Astrocyte of the spinal cord (primary cell): Measurements from ENCODE around the gene EXOC6B.

Experiments used
- DNase-seq: peaks from one replicate; pipeline ENCODE4 v3.0.0; 2011; ENCODE audit warnings: low read depth, low spot score
- H3K4me3 ChIP-seq: 2 replicates; pipeline ENCODE4 v1.5.1; 2011; ENCODE audit warnings: low read depth, mild to moderate bottlenecking, low read length, moderate library complexity
- in situ Hi-C: cut with HindIII; loops from 2 replicates; pipeline ENCODE4 v1.10.0; 2017; ENCODE audit warnings: low sequenced_read_pairs
- TF ChIP-seq, protein P1 (sequence below): IDR thresholded peaks from 2 replicates; pipeline ENCODE4 v1.5.1; 2012; ENCODE audit warnings: low read depth, mild to moderate bottlenecking, low read length, inconsistent platforms

EXOC6B gene

DNA sequence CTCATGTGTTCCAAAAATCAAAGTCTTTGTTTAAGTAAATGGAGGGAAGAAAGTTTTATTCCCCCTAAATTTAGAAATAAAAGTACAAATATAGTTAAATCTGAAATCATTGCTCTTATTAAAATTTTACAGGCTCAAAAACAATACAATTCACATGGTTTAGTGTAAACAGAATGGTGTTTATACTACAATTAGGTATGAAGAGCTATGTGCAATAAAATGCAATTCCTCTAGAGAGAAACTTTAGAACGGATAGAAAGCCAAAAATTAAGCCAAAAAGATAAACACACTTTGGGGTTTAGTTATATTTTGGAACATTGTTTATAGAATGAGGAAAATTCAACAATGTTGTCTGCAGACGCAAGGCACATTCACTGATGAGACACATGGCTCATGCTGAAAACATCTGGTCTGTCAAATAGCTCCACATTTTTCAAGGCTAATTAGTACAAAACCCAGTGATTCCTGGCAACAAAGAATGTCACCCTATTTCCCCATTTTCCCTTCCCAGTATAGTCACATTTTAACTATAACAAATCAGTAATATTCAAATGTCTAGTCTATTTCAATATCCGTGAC lies 103.3 kb downstream of the EXOC6B start:
- DNase-seq, result peak; percentile 15
- no peak overlapping the region for H3K4me3 ChIP-seq
- TF ChIP-seq, protein P1, sequence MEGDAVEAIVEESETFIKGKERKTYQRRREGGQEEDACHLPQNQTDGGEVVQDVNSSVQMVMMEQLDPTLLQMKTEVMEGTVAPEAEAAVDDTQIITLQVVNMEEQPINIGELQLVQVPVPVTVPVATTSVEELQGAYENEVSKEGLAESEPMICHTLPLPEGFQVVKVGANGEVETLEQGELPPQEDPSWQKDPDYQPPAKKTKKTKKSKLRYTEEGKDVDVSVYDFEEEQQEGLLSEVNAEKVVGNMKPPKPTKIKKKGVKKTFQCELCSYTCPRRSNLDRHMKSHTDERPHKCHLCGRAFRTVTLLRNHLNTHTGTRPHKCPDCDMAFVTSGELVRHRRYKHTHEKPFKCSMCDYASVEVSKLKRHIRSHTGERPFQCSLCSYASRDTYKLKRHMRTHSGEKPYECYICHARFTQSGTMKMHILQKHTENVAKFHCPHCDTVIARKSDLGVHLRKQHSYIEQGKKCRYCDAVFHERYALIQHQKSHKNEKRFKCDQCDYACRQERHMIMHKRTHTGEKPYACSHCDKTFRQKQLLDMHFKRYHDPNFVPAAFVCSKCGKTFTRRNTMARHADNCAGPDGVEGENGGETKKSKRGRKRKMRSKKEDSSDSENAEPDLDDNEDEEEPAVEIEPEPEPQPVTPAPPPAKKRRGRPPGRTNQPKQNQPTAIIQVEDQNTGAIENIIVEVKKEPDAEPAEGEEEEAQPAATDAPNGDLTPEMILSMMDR, result no peak
- in situ Hi-C loops, result no loop called here

DNA sequence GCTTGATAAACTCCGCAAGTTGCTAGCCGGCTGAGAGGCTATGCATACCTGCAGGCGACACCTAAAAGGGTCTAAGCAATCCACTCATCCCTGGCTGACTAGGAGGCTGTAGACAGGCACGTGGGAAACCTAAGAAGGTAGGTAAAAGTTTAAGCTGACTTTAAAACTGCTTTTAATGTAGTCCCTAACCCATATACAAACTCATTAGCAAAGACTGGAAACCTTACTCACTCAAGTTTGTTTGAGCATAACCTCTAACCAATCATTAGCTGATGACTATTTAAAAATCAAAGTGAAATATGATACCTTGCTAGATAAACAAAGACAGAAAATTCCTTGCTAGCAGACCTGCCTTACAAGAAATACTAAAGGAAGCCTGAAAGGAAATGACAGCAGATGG lies 106.4 kb downstream of the EXOC6B start:
- no peak overlapping the region for H3K4me3 ChIP-seq
- TF ChIP-seq, protein P1, result no peak
- in situ Hi-C loops, result no loop called here
- DNase-seq, result peak; percentile 24

GRCh38 chr2:72718876-72719275 lies 107.0 kb downstream of the EXOC6B start:
- in situ Hi-C loops, result no loop called here
- TF ChIP-seq, protein P1, result no peak
- no peak for DNase-seq
- no peak overlapping the region for H3K4me3 ChIP-seq

- no peak for DNase-seq
- TF ChIP-seq, protein P1, result no peak
- in situ Hi-C loops, result no loop called here
- H3K4me3 ChIP-seq, result no peak overlapping the region
These were observed 109.2 kb downstream of the EXOC6B start for GRCh38 chr2:72716601-72717000.

GRCh38 chr2:72713857-72714256 lies 112.0 kb downstream of the EXOC6B start:
- TF ChIP-seq, protein P1, result no peak
- no peak overlapping the region for H3K4me3 ChIP-seq
- in situ Hi-C loops, result no loop called here
- DNase-seq, result no peak

- H3K4me3 ChIP-seq, result no peak overlapping the region
- TF ChIP-seq, protein P1, result no peak
- in situ Hi-C loops, result no loop called here
- DNase-seq, result no peak
These were observed 112.9 kb downstream of the EXOC6B start for GRCh38 chr2:72712977-72713376.
